Germinal center (tissue), 1 donor: ENCODE measurements around the gene PDE4D.
"Not testable (repeated sequence)": the region's sequence is repeated elsewhere in the genome, so short reads cannot be mapped to it uniquely, and the experiment has no call there.

Source experiments
- DNase-seq: peaks from one replicate; pipeline ENCODE4 v3.0.0; 2012; ENCODE audit warnings: mixed read lengths, low spot score

PDE4D gene

GRCh38 chr5:59325070-59325469, 568.5 kb downstream of the PDE4D start:
- DNase-seq: no peak

- DNase-seq: no peak
Measured at GRCh38 chr5:59322894-59323293, 570.6 kb downstream of the PDE4D start.

GRCh38 chr5:59322058-59322457, 571.5 kb downstream of the PDE4D start:
- no peak for DNase-seq

DNA sequence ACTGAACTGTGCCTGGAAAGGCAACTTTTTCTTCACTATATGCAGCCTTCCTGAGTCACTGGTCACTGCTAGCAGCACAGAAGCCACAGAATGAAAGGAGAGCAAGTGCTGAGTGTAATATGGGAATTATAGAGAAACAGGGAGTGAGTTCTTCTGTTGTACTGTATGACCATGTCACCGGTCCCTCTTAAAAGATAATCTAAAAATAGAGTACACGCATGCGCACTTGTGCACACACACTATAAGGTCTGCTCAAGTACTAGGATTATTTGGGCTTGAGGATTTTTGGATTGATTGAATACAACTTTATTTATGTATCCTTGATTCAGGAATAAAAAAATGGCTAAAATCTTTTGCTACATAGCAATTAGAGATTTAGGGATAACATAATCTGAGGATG, 571.9 kb downstream of the PDE4D start:
- no peak for DNase-seq

DNA sequence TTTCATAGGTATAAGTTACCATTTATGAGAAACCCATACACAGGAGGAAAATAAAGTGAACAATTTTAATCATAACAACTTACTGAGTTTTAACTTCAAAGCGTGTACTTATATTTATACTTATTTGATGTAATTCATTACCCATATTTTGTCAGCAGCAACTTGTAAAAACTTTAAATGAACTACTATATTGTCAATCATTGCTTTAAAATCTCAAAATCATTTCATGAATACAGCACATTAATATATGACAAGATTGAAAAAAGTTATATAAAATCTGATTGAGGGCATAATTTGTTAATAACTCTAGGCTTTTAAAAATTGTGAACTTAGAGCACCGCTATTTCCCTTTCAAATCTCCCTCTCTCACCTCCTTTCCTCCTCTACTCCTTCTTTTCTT, 573.1 kb downstream of the PDE4D start:
- DNase-seq: no peak

- no peak for DNase-seq
Measured at GRCh38 chr5:59319250-59319649, 574.3 kb downstream of the PDE4D start.

DNA sequence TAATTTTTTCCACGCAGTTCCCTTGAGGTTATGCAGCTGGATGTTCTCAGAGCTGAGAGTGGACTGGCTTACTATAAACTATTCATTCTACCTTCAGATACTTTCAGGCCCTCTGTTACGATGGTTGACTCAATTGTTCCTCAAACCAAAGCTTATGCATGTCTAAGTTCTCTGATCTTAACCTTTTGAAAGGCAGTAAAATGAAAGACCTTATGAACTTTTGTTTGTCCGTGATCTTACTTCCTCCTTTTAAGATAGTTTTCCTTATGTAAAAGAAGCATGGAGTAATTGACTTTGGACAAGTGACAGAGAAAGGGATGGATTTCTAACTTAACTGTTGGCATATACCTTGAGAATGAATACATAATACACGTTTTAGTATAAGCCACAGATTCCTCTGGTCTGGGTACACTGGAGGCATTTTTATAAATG, 575.7 kb downstream of the PDE4D start:
- no peak for DNase-seq

- DNase-seq: no peak
Measured at GRCh38 chr5:59317023-59317773, 576.3 kb downstream of the PDE4D start.

DNA sequence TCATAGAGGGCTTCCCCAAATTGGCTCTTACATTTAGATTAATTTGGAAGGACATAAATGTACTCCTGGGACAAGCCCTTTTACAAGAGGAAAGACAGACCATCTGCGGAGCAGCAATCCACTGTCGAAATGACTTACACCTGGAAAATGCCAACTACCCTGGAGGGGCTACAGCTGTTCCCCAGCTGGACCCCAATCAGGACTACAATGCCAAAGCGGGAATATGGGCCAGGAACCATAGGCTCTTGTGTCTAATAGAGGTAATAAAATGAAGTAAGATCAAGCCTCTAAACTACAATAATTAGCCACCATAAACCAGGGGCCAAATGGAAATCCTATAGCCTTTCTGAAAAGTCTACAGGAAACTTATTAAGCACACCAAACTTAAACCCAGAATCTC, 581.3 kb downstream of the PDE4D start:
- no peak for DNase-seq

GRCh38 chr5:59308685-59309084, 584.8 kb downstream of the PDE4D start:
- not testable (repeated sequence) for DNase-seq

DNA sequence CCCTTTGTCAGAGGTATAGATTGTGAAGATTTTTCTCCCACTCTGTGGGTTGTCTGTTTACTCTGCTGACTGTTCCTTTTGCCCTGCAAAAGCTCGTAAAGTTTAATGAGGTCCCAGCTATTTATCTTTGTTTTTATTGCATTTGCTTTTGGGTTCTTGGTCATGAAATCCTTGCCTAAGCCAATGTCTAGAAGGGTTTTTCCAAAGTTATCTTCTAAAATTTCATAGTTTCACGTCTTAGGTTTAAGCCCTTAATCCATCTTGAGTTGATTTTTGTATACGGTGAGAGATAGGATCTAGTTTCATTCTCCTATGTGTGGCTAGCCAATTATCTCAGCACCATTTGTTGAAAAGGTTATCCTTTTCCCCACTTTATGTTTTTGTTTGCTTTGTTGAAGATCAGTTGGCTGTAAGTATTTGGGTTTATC, 590.2 kb downstream of the PDE4D start:
- not testable (repeated sequence) for DNase-seq

GRCh38 chr5:59302509-59302908, 591.0 kb downstream of the PDE4D start:
- DNase-seq: not testable (repeated sequence)

GRCh38 chr5:59301727-59302126, 591.8 kb downstream of the PDE4D start:
- DNase-seq: no peak

DNA sequence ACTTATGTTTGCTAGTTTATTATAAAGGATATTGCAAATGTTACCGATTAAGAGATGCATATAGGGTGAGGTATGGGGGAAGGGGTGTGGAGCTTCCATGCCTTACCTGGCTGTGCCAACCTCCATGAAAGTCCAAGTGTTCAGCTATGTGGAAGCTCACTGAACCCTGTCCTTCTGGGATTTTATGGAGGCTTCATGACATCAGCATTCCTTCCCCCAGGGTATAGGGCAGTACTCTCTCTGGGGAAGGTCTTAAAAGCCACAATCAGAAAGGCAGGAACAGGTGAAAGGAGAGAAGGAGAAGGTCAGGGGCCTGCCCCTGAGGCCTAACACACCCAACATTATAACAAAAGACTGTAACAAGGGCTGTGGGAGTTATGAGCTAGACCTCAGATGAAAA, 592.6 kb downstream of the PDE4D start:
- DNase-seq: no peak

- no peak for DNase-seq
Measured at GRCh38 chr5:59299006-59299405, 594.5 kb downstream of the PDE4D start.

- no peak for DNase-seq
Measured at GRCh38 chr5:59296317-59297264, 596.9 kb downstream of the PDE4D start.

- no peak for DNase-seq
Measured at GRCh38 chr5:59293700-59294099, 599.8 kb downstream of the PDE4D start.

- DNase-seq: no peak
Measured at GRCh38 chr5:59291941-59292340, 601.6 kb downstream of the PDE4D start.

DNA sequence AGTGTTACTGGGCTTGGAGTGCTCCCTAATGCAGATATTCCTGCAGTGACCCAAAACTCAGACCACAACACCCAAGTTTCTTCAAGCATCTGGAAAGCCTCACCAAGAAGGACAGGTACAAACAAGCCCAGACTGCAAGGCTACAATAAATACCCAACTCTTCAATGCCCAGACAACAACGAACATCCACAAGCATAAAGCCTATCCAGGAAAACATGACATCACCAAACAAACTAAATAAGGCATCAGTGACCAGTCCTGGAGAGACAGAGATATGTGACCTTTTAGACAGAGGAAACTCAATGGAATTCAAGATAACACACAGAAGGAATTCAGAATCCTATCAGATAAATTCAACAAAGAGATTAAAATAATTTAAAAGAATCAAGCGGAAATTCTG, 605.6 kb downstream of the PDE4D start:
- no peak for DNase-seq

- no peak for DNase-seq
Measured at GRCh38 chr5:59287361-59287760, 606.2 kb downstream of the PDE4D start.

DNA sequence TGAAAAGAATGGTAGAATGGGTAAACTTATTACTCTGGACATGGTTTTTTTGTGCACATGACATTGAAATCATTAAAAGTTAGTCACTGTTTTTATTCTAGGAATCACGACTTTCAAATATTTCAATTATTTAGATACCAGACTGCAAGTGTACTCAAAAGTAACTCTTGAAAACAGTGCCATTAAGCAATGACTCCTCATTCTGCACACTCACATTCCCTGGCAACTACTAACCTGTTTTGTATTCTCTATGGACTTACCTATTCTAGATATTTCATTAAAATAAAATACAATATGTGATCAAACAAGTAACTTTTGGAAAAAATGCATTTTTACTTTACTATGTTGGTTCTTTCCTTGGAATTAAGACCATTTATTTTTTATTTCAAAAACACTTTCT, 607.0 kb downstream of the PDE4D start:
- no peak for DNase-seq

GRCh38 chr5:59285300-59286016, 608.1 kb downstream of the PDE4D start:
- no peak for DNase-seq
